ENCODE results near the gene EMSY.
"Not testable (repeated sequence)": the region's sequence is repeated elsewhere in the genome, so short reads cannot be mapped to it uniquely, and the experiment has no call there.

The EMSY gene

DNA sequence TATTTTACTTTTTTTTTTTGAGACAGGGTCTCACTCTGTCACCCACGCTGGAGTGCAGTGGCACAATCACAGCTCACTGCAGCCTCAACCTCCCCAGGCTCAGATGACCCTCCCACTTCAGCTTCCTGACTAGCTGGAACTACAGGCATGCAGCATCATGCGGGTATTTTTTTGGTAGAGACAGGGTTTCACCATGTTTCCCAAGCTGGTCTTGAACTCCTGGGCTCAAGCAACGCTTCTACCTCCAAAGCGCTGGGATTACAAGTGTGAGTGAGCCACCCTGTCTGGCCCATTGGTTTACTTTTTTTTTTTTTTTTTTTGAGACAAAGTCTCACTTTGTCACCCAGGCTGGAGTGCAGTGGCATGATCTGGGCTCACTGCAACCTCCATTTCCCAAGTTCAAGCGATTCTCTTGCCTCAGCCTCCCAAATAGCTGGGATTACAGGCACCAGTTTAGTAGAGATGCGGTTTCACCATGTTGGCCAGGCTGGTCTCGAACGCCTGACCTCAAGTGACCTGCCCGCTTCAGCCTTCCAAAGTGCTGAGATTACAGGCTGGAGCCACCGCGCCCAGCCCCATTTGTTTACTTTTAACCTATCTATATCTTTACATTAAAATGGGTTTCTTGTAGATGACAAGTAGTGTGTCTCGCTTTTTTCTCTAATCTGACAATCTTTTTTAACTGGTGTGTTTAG, 127.5 kb downstream of the EMSY start:
- not testable (repeated sequence) for H3K36me3 ChIP-seq (ENCODE audit: insufficient read depth, low read length); H3K27me3 ChIP-seq (ENCODE audit: insufficient read depth, low read length); H3K9me3 ChIP-seq (ENCODE audit: low read length); H2AFZ ChIP-seq (ENCODE audit: low read depth, low read length); H3K4me1 ChIP-seq (ENCODE audit: insufficient read depth, low read length); H3K4me3 ChIP-seq (ENCODE audit: low read length)

DNA sequence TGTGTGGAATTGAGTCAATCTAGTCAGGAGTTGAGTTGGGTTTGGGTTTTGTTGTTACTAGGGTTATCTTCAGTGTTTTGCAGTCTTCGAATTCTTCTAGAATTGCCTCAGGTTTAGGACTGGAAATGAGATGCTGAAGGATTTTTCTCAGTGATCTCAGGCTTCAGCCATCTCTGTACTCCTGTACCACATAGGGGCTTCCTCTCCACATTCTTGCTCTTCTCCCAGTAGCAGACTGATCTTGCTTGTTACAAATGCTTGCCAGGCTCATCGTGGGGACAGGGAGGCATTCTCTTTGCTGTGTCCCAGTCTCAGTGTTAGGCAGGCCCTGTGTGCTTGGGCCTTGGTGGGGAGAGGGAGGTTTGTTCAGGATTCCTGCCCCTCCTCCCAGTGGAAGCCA, 129.6 kb downstream of the EMSY start:
- no peak overlapping the region for H2AFZ ChIP-seq (ENCODE audit: low read depth, low read length)
- H3K36me3 ChIP-seq (ENCODE audit: insufficient read depth, low read length), result no peaks in the 10 kb centered on the region
- no peaks in the 10 kb centered on the region for H3K4me1 ChIP-seq (ENCODE audit: insufficient read depth, low read length)
- H3K9me3 ChIP-seq (ENCODE audit: low read length), result no peaks in the 10 kb centered on the region
- no peak overlapping the region for H3K4me3 ChIP-seq (ENCODE audit: low read length)
- H3K27me3 ChIP-seq (ENCODE audit: insufficient read depth, low read length), result no peaks in the 10 kb centered on the region

DNA sequence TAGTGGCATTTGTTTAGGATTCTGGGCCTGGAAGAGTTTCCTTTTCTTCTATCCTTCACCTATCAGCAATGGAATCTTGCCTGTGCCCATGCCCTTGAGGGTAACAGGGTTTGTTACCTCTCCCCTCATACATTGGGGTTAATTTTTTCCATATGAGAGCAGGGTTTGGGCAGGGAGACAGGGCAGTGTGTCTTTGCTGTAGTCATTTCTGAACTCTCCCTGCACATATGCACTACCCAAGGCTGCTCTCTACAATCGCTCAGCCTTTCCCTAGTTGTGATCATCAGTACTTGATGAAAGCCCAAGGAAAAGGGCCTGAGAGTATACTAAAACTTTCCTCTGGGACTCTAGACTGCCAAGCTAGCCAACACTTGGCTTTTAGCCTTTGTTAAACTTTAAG, 130.1 kb downstream of the EMSY start:
- Histone ChIP-seq H2AFZ (ENCODE audit: low read depth, low read length) (no peak overlapping the region), H3K36me3 (ENCODE audit: insufficient read depth, low read length) (no peaks in the 10 kb centered on the region), H3K9me3 (ENCODE audit: low read length) (no peaks in the 10 kb centered on the region), H3K4me3 (ENCODE audit: low read length) (no peak overlapping the region), H3K4me1 (ENCODE audit: insufficient read depth, low read length) (no peaks in the 10 kb centered on the region), H3K27me3 (ENCODE audit: insufficient read depth, low read length) (no peaks in the 10 kb centered on the region)

DNA sequence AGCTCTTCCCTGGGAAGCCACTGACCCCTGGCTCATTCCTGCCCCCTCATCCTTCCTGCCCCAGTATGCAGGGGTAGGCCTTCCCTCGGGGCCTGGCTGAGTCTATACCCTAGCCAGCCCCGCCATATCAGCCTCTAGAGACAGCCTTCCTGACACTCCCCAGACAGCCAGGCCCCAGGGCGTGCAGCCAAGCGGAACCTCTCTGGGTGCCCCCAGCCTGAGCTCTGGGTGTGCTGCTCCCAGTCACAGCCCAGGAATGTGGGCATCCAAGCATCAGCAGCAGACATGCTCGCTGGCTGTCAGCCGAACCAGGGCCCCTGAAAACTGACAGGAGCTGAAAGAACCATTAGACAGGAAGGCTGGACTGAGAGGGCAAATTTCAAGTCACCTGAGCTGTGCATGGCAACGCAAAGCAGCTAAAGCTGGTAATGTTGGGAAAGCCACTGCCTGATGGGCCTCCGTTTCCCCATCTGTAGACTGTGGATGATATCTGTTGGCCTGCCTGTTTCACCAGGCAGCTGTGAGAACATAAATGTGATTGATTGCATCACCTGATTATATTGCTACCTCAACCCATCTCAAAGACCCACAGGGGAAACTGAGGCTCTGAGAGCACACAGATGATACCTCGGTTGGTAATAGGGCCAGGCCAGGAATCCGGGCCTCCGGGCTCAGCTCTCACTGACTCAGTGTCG, 132.6 kb downstream of the EMSY start:
- no peaks in the 10 kb centered on the region for H3K4me1 ChIP-seq (ENCODE audit: insufficient read depth, low read length)

DNA sequence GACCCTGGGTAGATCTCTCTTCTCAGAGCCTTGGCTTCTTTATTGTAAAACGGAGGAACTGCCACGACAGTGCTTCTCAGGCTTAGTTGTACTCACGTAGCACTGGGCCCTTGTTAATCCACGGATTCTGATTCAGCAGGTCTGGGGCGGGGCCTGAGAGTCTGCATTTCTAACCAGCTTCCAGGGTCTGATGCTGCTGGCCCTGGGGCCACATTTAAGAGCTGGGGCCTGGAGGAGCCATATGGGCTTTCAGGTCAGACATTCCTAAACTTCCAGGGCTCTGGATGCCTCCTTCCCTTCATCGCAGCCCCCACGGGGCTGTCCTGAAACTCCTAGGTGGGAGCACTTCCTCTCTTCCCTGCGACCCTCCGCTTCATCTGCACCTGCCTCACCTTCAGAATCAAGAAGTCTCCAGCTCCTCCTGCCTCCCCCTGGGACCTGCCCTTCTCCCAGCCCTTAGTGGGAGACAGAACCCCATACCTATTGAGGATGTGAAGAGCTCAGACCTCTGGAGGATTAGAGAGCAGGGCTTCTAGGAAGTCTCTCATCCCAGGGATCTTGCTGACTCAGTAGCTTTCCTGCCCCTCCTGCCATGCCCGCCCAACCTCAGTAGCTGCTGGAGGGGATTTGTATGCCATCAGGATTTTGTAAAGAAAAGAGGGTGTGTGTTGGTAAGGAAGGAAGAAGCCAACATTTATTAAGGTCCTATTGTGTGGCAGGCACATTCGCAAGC, 133.3 kb downstream of the EMSY start:
- Histone ChIP-seq H2AFZ (ENCODE audit: low read depth, low read length) (no peak overlapping the region), H3K9me3 (ENCODE audit: low read length) (no peaks in the 10 kb centered on the region), H3K36me3 (ENCODE audit: insufficient read depth, low read length) (no peaks in the 10 kb centered on the region), H3K4me3 (ENCODE audit: low read length) (no peak overlapping the region), H3K27me3 (ENCODE audit: insufficient read depth, low read length) (no peaks in the 10 kb centered on the region), H3K4me1 (ENCODE audit: insufficient read depth, low read length) (no peaks in the 10 kb centered on the region)

More for the DNA sequence above, 132.6 kb downstream of the EMSY start:
- Histone ChIP-seq H3K36me3 (ENCODE audit: insufficient read depth, low read length) (no peaks in the 10 kb centered on the region), H3K9me3 (ENCODE audit: low read length) (no peaks in the 10 kb centered on the region), H2AFZ (ENCODE audit: low read depth, low read length) (no peak overlapping the region), H3K4me3 (ENCODE audit: low read length) (no peak overlapping the region), H3K27me3 (ENCODE audit: insufficient read depth, low read length) (no peaks in the 10 kb centered on the region)

DNA sequence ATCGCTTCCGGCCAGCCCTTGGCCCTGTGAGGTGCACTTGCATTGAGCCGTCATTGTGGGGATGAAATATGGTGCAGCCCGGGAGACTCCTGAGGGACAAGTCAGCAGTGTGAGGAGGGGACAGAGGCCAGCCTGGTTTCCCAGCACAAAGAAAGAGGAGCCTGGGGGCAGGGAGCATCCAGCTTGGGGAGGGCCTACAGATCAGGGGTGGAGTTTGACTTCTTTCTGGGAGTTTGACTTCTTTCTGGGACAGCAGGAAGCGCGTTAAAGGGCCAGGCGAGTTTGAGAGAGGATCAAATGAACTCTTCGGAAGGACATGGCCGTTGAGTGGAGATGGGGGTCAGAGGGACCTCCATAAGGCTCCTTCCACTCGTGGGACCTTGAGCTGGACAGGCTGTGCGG, 133.8 kb downstream of the EMSY start:
- Histone ChIP-seq H3K27me3 (ENCODE audit: insufficient read depth, low read length) (no peaks in the 10 kb centered on the region), H2AFZ (ENCODE audit: low read depth, low read length) (no peak overlapping the region), H3K36me3 (ENCODE audit: insufficient read depth, low read length) (no peaks in the 10 kb centered on the region), H3K9me3 (ENCODE audit: low read length) (no peaks in the 10 kb centered on the region), H3K4me1 (ENCODE audit: insufficient read depth, low read length) (no peaks in the 10 kb centered on the region), H3K4me3 (ENCODE audit: low read length) (no peak overlapping the region)

DNA sequence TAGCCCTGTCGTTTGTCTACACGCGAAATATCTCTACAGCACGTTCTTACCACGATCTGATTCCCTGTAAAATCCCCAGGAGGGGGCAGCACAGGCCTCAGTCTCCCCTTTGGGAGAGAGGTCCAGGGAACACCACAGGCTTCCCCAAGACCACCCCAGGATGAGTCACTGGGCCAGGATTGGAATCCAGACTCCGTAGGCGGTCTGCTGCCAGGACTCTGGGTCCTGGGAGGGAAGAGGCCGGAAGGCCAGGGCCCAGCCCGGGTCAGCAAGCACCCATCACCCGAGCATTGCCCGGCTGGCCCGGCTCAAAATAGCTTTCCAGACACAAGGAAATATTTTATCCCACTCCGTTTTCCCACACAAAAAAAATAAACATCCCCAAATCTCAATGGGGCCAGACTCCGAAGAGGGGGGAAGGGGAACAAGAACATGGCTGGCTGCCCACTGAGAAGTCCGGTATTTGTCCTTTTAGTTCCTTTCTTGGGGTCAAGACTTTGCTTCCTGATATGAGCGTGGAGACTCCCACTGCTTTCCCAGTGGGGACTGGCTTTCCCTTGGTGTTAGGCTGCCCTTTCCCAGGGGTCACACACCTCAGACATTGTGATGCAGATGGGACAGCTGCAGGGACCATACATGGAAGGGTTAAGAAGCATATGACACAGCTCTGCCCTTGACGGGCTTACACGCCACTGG, 134.4 kb downstream of the EMSY start:
- Histone ChIP-seq H3K36me3 (ENCODE audit: insufficient read depth, low read length) (no peaks in the 10 kb centered on the region), H3K4me3 (ENCODE audit: low read length) (no peak overlapping the region), H3K4me1 (ENCODE audit: insufficient read depth, low read length) (no peaks in the 10 kb centered on the region), H3K9me3 (ENCODE audit: low read length) (no peaks in the 10 kb centered on the region), H2AFZ (ENCODE audit: low read depth, low read length) (no peak overlapping the region), H3K27me3 (ENCODE audit: insufficient read depth, low read length) (no peaks in the 10 kb centered on the region)

DNA sequence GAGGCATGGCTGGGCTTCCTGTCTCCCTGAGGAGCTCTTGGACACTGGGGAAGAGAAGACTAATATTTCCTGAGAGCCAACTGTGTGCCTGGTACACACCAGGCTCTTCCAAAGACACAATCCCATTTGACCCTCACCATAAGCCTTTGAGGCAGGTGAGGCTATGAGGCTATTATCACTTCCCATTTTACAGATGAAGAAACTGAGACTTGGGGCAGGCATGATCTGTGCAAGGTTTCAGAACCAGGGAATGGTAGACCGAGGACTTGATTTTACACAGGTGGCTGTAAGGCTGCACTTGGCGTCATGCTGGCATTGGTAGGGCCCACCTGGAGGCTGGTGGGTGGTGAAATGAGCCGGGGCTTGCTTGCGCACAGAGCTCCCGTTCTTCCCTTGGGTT, 134.9 kb downstream of the EMSY start:
- Histone ChIP-seq H2AFZ (ENCODE audit: low read depth, low read length) (no peak overlapping the region), H3K27me3 (ENCODE audit: insufficient read depth, low read length) (no peaks in the 10 kb centered on the region), H3K36me3 (ENCODE audit: insufficient read depth, low read length) (no peaks in the 10 kb centered on the region), H3K9me3 (ENCODE audit: low read length) (no peaks in the 10 kb centered on the region), H3K4me3 (ENCODE audit: low read length) (no peak overlapping the region), H3K4me1 (ENCODE audit: insufficient read depth, low read length) (no peaks in the 10 kb centered on the region)

DNA sequence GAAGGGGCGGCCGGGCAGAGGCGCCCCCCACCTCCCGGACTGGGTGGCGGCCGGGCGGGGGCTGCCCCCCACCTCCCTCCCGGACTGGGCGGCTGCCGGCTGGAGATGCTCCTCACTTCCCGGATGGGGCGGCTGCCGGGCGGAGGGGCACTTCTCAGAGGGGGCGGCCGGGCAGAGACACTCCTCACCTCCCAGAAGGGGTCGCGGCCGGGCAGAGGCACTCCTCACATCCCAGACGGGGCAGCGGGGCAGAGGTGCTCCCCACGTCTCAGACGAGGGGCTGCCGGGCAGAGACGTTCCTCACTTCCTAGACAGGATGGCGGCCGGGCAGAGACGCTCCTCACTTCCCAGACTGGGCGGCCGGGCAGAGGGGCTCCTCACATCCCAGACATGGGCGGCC, 137.7 kb downstream of the EMSY start:
- not testable (repeated sequence) for H2AFZ ChIP-seq (ENCODE audit: low read depth, low read length); H3K4me1 ChIP-seq (ENCODE audit: insufficient read depth, low read length); H3K4me3 ChIP-seq (ENCODE audit: low read length); H3K36me3 ChIP-seq (ENCODE audit: insufficient read depth, low read length); H3K27me3 ChIP-seq (ENCODE audit: insufficient read depth, low read length); H3K9me3 ChIP-seq (ENCODE audit: low read length)

DNA sequence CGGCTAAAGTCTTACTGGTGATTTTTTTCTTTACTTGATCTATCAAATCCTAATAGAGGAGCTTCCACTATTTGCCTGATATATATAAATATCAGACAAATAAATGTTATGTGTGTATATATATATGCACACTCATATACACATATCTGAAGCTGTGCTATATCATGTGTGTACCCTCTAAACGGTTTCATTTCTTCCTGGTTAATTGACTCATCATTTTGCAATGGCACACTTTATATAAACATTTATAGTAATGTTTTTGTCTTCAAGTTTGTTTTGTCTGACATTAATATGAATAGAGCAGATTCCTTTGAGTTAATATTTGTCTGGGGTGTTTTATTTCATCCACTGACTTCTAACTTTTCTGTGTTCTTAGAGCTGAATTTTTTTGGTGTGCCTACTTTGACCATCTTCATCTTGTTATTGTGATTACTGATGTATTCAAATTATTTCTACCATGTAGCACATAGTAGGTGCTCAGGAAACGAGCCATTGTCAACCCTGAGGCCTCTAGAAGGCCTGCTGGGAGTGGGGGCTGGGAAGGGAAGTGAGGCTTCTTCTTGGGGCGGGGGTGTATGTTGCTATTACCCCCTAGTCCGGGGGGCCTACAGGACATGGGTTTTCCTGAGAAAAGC, 143.1 kb downstream of the EMSY start:
- no peaks in the 10 kb centered on the region for H3K9me3 ChIP-seq (ENCODE audit: low read length)
- no peaks in the 10 kb centered on the region for H3K36me3 ChIP-seq (ENCODE audit: insufficient read depth, low read length)
- H3K27me3 ChIP-seq (ENCODE audit: insufficient read depth, low read length), result no peaks in the 10 kb centered on the region
- H3K4me1 ChIP-seq (ENCODE audit: insufficient read depth, low read length), result no peaks in the 10 kb centered on the region
- no peak overlapping the region for H3K4me3 ChIP-seq (ENCODE audit: low read length)
- H2AFZ ChIP-seq (ENCODE audit: low read depth, low read length), result no peak overlapping the region

DNA sequence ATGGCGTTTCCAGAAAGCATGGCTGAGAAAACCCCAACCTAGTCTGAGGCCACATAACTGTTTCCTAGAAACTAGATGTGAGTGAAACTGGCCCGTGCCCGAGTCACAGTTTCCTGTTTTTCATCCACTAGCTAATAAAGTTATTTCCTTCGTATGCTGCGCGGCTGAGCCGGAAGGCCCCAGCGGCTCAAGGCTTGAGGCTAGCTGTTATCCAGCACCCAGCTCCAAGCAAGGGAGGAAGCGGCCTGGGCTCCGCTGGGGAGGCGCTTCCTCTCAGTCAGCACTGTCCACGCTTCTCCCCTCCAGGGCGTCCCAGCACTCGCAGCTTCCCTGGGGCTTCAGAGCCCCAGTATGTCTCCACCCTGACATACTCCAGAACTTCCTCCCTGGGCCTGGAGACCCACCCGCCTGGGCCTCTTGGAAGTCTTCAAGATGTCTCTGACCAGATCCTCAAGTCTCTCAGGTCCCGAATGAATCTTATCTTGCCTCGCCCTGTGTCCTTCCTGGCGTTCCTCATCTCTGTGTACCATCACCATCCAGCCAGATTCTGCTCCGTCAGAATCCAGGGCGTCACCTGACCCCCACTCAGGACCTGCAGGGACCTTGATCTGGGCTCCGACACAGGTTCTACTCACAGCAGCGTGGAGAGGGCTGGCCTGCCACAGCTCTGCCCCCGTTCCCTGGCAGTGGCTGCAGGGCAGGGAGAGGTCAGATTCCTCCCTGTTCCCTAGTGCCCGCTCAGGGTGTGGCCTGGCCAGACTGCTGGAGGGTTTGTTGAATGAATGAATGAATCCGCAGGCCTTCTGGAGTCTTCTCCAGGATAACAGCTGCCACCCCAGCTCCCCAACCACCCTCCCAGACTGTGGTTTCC, 143.9 kb downstream of the EMSY start:
- Histone ChIP-seq H3K9me3 (ENCODE audit: low read length) (no peaks in the 10 kb centered on the region), H2AFZ (ENCODE audit: low read depth, low read length) (no peak overlapping the region), H3K4me1 (ENCODE audit: insufficient read depth, low read length) (no peaks in the 10 kb centered on the region), H3K4me3 (ENCODE audit: low read length) (no peak overlapping the region), H3K27me3 (ENCODE audit: insufficient read depth, low read length) (no peaks in the 10 kb centered on the region), H3K36me3 (ENCODE audit: insufficient read depth, low read length) (no peaks in the 10 kb centered on the region)

DNA sequence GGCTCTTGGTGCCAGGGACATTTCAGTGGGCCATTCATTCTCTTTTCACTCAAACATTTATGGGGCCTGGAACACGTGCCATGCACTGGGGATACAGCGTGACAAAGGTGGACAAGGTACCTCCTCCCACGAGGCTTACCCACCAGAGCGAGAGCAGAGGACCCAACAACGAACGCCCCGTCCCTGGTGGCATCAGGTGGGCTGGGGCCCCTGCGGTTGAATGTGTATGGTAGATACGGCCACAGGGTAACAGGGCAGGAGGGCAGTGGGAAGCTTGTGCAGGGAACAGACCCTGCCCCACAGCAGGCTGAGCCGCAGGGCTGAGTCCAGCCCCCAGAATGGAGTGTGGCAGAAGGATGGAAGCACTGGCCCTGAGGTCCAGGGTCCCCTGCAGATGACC, 144.7 kb downstream of the EMSY start:
- Histone ChIP-seq H3K9me3 (ENCODE audit: low read length) (no peaks in the 10 kb centered on the region), H3K4me3 (ENCODE audit: low read length) (no peak overlapping the region), H3K27me3 (ENCODE audit: insufficient read depth, low read length) (no peaks in the 10 kb centered on the region), H2AFZ (ENCODE audit: low read depth, low read length) (no peak overlapping the region), H3K36me3 (ENCODE audit: insufficient read depth, low read length) (no peaks in the 10 kb centered on the region), H3K4me1 (ENCODE audit: insufficient read depth, low read length) (no peaks in the 10 kb centered on the region)
